HepG2 (cell line): ENCODE results near the gene IFI35. TPM values are rescaled to one million over a fixed set of nuclear protein-coding genes. Genes with fewer than 3 reads are reported as not detected.
A peak's percentile ranks its signal among the peaks of the same experiment; 100 is the strongest.

Experiments used
- CBX1 ChIP-seq: IDR thresholded peaks from one replicate; pipeline ENCODE4 v1.6.1; 2016; ENCODE audit warnings: antibody characterized with exemption, low read depth
- PRDM15 ChIP-seq: sonication (generic); formaldehyde crosslinking; IDR thresholded peaks from 2 replicates; pipeline ENCODE4 v1.4.0; 2020; ENCODE audit warnings: missing genetic modification reagents
- SKIL ChIP-seq: sonication (generic); formaldehyde crosslinking; IDR thresholded peaks from 2 replicates; pipeline ENCODE4 v1.8.0; 2022; ENCODE audit warnings: missing genetic modification reagents, mild to moderate bottlenecking, moderate library complexity, borderline replicate concordance
- SOX13 ChIP-seq, 3 experiments: fragments of 450-650 bp in 1 of 3; sonication (generic) in 1 of 3; formaldehyde crosslinking in 1 of 3; IDR thresholded peaks in 2 of 3; conservative IDR thresholded peaks in 1 of 3; 2 replicates each; pipeline versions ENCODE4 v1.5.0 to v1.6.1; 2016 to 2020; ENCODE audit warnings: antibody characterized with exemption in 1 of 3, mild to moderate bottlenecking in 1 of 3, missing compliant biosample characterization in 1 of 3, missing genetic modification reagents in 1 of 3, moderate library complexity in 1 of 3
- SP2 ChIP-seq: sonication (generic); formaldehyde crosslinking; IDR thresholded peaks from 2 replicates; pipeline ENCODE4 v1.5.1; 2020; ENCODE audit warnings: mild to moderate bottlenecking, missing genetic modification reagents
- TGIF2 ChIP-seq: IDR thresholded peaks from 2 replicates; pipeline ENCODE4 v1.6.1; 2016; ENCODE audit warnings: control low read depth, missing compliant biosample characterization
- ZNF282 ChIP-seq: fragments of 450-650 bp; IDR thresholded peaks from 2 replicates; pipeline ENCODE4 v1.6.1; 2018; ENCODE audit not compliant: partially characterized antibody
- ZNF530 ChIP-seq: sonication (generic); formaldehyde crosslinking; IDR thresholded peaks from 2 replicates; pipeline ENCODE4 v1.5.0; 2020; ENCODE audit warnings: low read depth, mild to moderate bottlenecking, missing genetic modification reagents
- ZNF770 ChIP-seq: sonication (generic); formaldehyde crosslinking; IDR thresholded peaks from 2 replicates; pipeline ENCODE4 v1.5.0; 2020; ENCODE audit warnings: mild to moderate bottlenecking, missing genetic modification reagents
- polyA plus RNA-seq, 8 experiments: library from polyadenylated mRNA; depleted of rRNA in 3 of 8; stranded (reverse) in 7 of 8; unstranded in 1 of 8; fragments of >200 nt; fragmentation: Illumina TruSeq in 4 of 8; extraction: Trizol in 4 of 8; gene quantifications; 2 replicates each; pipeline versions ENCODE4 v1.2.1 to v1.2.3, GENCODE V29; 2011 to 2016; ENCODE audit warnings: low read depth in 4 of 8, missing spikeins in 1 of 8, mixed read lengths in 1 of 8; ENCODE audit not compliant: insufficient read depth in 1 of 8
- total RNA-seq, 5 experiments: library from RNA; depleted of rRNA; stranded (reverse); fragments of >200 nt; fragmentation: Illumina TruSeq; extraction: Trizol; gene quantifications; 2 replicates each; pipeline ENCODE4 v1.2.3, GENCODE V29; 2016; ENCODE audit warnings: low read depth in 1 of 5
- TF ChIP-seq, protein P1 (sequence below): sonication (generic); formaldehyde crosslinking; IDR thresholded peaks from 2 replicates; pipeline ENCODE4 v1.5.0; 2020; ENCODE audit warnings: missing genetic modification reagents
- TF ChIP-seq, protein P2 (sequence below): sonication (generic); formaldehyde crosslinking; IDR thresholded peaks from 2 replicates; pipeline ENCODE4 v1.5.1; 2020; ENCODE audit warnings: mild to moderate bottlenecking, missing genetic modification reagents, moderate library complexity
- TF ChIP-seq, protein P3 (sequence below): sonication (generic); formaldehyde crosslinking; IDR thresholded peaks from 2 replicates; pipeline ENCODE4 v1.5.0; 2020; ENCODE audit warnings: mild to moderate bottlenecking, missing genetic modification reagents, borderline replicate concordance

The IFI35 gene
- total and polyA plus RNA-seq, 2 of the 13 experiments (the other 11 are each of a cell fraction or from before 2014, with no cell fraction given): 28.9 to 38.1 TPM

DNA sequence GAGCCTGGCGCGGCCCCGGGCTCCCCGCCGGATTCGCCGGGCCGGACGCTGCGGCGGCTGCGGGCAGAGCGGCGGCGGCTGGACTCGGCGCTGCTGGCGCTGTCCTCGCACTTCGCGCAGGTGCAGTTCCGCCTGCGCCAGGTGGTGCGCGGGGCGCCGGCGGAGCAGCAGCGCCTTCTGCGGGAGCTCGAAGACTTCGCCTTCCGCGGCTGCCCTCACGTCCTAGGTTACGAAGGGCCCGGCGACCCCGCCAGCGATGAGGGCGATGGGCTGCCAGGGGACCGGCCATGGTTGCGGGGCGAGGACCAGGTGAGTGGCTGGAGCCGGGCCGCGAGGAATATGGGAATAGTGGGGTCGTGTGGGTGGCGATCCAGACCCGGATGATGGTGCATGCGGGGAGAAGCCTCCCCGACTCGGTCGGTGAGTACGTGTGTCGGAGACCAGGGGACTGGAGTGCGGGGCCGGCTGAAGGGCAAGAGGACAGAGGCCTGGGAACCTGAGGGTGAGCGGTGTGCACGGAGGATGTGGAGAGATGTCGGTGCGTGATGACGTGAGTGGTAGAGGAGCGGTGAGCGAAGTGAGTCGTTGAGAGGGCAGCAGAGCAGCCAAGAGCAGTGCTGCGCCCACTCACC is 25.7 kb upstream of the IFI35 start (continued):
- TF ChIP-seq, protein P1, sequence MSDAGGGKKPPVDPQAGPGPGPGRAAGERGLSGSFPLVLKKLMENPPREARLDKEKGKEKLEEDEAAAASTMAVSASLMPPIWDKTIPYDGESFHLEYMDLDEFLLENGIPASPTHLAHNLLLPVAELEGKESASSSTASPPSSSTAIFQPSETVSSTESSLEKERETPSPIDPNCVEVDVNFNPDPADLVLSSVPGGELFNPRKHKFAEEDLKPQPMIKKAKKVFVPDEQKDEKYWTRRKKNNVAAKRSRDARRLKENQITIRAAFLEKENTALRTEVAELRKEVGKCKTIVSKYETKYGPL: no peak
- TF ChIP-seq, protein P2, sequence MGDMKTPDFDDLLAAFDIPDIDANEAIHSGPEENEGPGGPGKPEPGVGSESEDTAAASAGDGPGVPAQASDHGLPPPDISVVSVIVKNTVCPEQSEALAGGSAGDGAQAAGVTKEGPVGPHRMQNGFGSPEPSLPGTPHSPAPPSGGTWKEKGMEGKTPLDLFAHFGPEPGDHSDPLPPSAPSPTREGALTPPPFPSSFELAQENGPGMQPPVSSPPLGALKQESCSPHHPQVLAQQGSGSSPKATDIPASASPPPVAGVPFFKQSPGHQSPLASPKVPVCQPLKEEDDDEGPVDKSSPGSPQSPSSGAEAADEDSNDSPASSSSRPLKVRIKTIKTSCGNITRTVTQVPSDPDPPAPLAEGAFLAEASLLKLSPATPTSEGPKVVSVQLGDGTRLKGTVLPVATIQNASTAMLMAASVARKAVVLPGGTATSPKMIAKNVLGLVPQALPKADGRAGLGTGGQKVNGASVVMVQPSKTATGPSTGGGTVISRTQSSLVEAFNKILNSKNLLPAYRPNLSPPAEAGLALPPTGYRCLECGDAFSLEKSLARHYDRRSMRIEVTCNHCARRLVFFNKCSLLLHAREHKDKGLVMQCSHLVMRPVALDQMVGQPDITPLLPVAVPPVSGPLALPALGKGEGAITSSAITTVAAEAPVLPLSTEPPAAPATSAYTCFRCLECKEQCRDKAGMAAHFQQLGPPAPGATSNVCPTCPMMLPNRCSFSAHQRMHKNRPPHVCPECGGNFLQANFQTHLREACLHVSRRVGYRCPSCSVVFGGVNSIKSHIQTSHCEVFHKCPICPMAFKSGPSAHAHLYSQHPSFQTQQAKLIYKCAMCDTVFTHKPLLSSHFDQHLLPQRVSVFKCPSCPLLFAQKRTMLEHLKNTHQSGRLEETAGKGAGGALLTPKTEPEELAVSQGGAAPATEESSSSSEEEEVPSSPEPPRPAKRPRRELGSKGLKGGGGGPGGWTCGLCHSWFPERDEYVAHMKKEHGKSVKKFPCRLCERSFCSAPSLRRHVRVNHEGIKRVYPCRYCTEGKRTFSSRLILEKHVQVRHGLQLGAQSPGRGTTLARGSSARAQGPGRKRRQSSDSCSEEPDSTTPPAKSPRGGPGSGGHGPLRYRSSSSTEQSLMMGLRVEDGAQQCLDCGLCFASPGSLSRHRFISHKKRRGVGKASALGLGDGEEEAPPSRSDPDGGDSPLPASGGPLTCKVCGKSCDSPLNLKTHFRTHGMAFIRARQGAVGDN (CRISPR knock-in tag): peak; percentile 95
- TF ChIP-seq ZNF530 (CRISPR knock-in tag) (no peak), PRDM15 (CRISPR knock-in tag) (no peak), CBX1 (no peak), SKIL (CRISPR knock-in tag) (0 out of 2 replicates have a peak, but pooled peaks have one; percentile 55), ZNF282 (no peak), SP2 (peak; percentile 51; the same call in 1 of the 2 replicates), TGIF2 (peak; percentile 24; the same call in 1 of the 2 replicates), SOX13 (IDR thresholded peaks at IDR 0.05) (no peak), SOX13 (CRISPR knock-in tag; conservative IDR thresholded peaks at IDR 0.05 in 1 of 2, IDR thresholded peaks at IDR 0.05 in 1 of 2) (no peak), ZNF770 (peak; percentile 55; the same call in 1 of the 2 replicates)
- TF ChIP-seq, protein P3, sequence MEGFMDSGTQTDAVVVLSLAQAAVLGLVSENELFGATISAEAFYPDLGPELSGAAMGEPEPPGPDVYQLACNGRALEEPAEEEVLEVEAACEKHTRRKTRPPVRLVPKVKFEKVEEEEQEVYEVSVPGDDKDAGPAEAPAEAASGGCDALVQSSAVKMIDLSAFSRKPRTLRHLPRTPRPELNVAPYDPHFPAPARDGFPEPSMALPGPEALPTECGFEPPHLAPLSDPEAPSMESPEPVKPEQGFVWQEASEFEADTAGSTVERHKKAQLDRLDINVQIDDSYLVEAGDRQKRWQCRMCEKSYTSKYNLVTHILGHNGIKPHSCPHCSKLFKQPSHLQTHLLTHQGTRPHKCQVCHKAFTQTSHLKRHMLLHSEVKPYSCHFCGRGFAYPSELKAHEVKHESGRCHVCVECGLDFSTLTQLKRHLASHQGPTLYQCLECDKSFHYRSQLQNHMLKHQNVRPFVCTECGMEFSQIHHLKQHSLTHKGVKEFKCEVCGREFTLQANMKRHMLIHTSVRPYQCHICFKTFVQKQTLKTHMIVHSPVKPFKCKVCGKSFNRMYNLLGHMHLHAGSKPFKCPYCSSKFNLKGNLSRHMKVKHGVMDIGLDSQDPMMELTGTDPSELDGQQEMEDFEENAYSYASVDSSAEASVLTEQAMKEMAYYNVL (CRISPR knock-in tag): no peak
